ENCODE data around the gene HBP1.
"Not testable (repeated sequence)": the region's sequence is repeated elsewhere in the genome, so short reads cannot be mapped to it uniquely, and the experiment has no call there.

Gene HBP1

DNA sequence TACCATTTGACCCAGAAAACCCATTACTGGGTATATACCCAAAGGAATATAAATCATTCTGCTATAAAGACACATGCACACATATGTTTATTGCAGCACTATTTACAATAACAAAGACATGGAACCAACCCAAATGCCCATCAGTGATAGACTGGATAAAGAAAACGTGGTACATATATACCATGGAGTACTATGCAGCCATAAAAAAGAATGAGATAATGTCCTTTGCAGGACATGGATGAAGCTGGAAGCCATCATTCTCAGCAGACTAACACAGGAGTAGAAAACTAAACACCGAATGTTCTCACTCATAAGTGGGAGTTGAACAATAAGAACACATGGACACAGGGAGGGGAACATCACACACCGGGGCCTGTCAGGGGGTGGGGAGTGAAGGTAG lies 13.1 kb upstream of the HBP1 start:
- not testable (repeated sequence) for DNase-seq

DNA sequence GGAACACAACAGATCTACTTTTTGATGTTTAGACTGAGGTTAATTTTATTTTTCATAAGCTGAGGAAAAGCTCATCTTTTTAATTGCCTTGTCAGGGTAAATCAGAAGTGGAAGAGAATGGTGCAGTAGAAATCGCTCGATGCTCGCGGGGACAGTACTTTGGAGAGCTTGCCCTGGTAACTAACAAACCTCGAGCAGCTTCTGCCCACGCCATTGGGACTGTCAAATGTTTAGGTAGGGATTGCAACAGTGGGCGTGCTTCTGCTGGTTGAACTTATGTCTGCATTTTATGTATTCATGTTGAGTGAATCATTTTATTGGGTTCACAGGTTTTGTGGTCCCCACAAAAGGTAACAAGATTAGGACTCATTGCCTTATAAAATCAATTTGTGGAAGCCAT lies 11.7 kb upstream of the HBP1 start:
- DNase-seq = no peak

DNA sequence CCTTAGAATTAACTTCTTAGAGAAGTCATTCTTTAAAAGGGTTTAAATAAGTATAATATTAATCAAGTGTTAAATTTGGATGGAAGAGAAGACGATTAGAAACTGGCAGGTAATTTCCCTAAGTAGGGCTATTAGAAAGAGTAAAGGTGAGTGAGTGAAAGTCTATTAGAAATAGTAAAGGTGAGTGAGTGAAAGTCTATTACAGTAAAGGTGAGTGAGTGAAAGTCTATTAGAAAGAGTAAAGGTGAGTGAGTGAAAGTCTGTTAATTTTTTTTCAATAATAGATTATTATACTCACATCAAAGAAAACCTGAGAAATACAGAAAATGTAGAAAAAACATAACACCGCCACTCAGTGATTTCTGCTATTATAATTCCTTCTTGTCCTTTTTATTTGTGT lies 10.8 kb upstream of the HBP1 start:
- no peak for DNase-seq

DNA sequence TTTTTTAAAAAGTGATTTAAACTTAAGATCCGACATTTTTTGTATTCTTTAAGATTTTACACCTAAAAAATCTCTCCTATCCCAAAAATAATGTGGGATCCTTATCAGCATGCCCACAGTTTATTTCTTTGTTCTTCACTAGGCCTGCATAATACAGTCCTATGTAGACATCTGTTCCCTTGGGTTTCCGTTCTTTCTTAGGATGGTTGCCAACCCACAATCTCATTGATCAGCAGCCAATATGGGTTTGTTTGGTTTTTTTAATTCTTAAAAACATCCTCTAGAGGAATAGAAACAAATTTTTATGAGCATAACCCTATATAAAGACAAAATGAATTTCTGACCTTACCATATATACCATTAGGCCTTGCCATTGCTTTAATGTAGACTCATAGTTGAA lies 8.4 kb upstream of the HBP1 start:
- DNase-seq = no peak

DNA sequence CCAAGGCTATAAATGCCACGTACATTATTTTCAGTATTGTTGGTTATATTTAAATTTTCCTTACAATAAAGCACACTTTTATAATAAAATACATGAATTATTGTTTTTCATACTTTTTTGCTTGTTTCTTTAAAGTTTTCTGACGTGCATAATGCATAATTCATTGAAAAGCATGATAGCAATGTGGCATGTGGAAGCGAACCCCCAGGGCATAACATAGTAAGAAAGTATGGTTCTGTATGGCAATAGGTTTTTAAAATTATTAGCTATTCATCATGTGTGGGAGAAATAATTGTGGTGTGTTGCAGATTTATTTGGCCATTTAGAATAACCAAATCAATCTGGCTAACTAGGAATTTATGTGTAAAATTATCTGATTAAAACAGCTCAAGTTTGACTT lies 7.4 kb upstream of the HBP1 start:
- DNase-seq = no peak

DNA sequence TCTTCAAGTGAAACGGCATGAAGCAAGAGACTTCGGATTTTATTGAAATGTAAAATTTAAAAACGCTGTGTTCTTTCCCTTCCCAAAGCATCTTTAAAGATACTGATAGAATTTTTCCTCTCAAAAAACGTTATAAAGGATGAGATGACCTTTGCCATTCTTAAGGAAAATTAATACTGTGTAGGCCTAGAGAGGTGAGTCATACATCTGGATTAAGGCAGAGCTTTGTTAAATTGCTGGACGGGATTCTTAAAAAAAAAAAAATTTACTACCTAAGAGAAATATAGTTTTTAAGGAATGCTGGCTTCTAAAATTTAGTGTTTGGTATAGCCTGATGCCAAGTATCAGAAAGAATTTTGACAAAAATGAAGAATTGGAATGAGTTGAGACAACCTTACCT lies 6.3 kb upstream of the HBP1 start:
- no peak for DNase-seq

DNA sequence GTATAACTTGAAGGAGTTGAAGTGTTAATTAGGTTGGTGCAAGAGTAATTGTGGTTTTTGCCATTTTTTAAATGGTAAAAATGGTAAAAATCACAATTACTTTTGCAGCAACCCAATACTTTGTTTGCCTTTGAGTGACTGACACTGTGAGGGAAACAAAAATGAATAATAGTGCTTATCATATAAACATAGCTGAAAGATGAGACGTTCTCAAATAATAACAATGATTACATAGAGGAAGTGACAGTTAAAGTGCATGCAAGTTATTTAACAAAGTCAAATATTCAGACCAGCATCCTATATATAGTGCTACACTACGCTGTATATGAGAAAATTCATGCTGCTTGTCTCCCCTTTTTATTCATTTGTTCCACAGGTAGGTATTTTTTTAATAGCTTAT lies 4.7 kb upstream of the HBP1 start:
- DNase-seq = no peak

DNA sequence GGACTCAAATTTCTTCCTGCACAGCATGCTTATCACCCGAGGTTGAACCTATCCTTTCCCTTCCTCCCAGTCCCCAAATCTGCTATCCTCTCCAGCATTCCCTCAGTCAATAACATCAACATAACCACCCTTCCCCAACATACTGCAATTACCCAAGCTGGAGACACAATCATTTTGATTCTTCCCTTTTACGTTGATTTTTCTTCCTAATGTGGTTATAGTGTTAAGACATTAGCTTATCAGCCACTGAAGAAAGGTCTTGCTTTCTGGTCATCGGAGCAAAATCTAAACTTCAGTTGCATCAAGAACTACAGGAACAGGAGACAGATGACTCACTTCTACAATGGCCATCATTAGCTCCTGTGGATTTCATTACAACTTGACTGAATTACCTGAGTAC lies 3.5 kb upstream of the HBP1 start:
- no peak for DNase-seq

DNA sequence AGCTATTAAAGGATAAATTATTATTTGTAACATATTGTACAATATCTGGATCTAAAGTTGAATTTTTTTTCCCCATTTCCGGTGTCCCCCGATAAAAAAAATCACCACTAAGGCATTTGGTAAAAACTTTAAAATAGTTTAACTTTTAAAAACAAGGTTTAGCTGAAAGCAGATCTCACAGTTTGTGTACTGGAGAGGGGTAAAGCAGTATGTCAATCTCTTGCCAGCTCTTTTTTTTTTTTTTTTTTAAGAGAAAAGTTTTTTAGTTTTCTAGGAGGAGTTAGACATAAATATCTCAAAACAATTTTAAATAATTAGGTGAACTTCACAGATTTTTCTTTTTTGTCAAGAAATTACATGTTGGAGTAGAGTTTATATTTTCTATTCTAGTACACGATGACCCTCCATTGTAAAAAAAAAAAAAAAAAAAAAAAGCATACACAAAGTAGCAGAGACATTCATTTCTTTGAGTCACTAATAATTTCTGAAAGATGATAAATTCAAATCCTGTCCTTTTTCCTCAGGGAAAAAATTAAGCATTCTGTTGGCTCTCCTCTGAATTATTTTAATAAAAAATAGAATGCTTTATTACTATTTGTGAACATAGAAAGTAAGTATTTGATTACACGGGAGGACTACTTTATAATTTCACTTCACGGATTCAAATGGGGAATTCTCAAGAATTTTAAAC lies 1.9 kb upstream of the HBP1 start:
- DNase-seq = no peak

DNA sequence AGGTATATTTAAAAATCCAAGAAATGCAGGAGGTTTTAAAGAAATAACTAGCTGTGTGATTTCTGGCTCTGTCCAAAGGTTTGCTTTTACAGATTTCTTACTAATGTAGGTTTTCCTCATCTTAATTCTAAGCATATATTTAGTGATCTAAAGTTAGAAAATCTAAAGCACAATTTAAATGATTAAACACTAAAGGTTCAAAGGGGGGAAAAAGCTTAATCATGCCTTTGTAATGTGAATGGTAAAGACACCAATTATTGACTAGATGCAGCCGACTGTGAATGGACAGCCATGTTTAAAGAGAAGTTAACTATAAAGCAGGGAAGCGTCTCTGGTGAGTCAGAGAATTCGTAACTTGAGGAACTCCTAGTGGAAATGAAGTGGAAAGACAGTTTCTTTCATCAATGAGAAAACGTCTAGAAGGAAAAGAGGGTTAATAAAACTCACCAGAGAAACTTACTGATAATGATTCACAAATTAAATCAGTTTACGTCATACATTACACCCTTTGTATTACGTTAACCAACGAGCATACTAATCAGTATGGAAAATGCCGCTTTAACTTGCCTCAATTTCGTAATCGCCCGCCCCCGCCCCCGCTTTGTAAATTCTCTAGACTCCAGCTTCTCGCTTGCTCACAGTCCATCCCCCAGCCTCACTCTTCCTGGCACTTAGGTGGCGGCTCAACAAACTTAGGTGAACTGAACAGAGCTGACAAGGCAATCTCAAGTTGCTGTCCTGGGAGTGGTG lies 1.1 kb upstream of the HBP1 start:
- DNase-seq = peak; percentile 34

DNA sequence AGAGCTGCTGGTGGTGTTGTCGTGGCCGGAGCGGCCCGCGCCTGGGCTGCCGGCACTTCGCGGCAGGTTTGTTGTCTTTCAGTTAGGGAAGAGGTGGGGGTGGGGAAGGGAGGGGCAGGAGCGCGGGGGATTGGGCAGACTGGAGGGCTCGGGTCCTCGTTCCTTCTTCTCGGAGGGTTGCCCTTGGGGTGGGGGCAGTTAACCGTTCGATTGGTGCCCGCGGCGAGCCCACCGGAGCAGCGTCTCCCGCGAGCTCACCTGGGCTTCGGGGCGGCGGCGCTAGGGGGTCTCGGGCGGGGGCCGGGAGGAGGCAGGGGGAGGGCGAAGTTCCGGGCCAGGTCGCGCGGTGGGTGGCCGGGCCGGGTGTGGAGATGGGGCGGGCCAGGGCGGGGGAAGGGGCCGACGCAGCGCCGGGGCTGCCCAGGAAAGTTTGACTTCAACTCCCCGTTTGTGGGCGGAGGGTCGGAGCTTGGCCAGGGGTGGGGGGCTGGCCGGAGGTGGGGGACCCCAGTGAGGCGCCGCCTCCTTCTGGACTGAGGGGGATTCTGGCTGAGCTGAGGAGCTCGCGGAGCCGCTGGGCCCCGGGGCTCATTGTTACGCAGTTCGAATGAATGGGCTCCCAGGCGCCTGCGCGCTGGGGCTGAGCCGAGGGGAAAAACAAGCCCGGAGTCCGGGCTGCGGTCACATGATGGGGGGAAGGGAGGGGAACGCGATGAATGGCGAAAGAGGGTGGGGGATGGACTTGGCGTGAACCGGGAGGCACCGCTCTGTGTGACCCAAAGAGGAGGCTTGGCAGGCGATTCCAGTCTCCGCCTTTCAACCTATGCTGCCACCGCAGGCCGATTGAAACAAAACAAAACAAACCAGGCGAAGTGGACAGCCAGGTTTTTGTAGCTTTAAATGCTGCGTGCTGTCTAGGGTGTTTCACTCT lies 582 bp downstream of the HBP1 start:
- peak; percentile 90 to 94 for DNase-seq

DNA sequence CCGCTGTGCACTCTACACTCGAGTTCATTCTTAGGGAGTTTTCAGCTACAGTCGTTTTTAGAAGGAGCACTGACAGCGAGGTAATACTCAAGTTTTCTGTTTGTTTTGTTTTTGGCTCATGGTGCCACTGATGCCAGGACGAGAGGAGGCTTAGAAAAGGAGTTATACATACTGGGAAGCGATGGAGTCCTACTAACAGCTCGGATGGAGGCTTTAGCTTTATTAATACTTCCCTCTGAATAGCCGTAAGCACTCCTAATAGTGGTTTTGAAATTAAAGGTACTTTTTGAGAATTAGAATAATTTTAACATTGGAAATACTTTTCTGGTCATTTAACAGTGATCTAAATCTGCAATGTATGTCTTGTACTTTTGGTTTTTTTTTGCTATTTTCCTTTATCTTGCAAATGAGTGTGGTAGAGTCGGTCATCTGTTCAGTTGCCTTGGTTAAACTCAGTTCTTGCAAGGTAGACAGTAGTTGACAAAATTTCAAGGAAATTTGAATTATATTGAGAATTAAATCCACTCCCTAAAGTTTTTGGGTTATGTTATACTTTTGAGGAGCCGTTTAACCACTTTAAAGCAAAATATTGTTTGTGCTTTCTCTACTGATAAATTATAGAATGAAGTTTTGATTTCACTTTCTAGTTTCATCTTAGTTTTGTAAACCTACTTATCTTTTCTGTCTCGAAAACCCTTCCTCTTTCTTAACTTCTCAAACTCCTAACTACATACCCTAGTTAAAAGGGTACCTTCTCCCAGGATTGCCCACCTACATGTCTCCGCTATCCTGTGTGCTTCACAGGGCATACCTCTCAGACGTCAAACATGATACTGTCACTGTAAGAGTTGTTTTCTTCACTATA lies 1.5 kb downstream of the HBP1 start:
- no peak for DNase-seq

DNA sequence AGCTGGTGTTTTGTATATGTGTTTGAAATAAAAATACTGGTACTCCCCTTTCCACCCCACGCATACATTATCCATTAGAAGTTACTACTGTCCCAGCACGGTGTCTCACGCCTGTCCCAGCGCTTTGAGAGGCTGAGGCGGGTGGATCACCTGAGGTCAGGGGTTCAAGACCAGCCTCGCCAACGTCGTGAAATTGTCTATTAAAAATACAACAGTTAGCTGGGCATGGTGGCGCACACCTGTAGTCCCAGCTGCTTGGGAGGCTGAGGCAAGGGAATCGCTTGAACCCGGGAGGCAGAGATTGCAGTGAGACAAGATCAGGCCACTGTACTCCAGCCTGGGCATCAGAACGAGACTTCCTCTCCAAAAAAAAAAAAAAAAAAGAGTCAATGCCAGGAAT lies 2.7 kb downstream of the HBP1 start:
- no peak for DNase-seq

DNA sequence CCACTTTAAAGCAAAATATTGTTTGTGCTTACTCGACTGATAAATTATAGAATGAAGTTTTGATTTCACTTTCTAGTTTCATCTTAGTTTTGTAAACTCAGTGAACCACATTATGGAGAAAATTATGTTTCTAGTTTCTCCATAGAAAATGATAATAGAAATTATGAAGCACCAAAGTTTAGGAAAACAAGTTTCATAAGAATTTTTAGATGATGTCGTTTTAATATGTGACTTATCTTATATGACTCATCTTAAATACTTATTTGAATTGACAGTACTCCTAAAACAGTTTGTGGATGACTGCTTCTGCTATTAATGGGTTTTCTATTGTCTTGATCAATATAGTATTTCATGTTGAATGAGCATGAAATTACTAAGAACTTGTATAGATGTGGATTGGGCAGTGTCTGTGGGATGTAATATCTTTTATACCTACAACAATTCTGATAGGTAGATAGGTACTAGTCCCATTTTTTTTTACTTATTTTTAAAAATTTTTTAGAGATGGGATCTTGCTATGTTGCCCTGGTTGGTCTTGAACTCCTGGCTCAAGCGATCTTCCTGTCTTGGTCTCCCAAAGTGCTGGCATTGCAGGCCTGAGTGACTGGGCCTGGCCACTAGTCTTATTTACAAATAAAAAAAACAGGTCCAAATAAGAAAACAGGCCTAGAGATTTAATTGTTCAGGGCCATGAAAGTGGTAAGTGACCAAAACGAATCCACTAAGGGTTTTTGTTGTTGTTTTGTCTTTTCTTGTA lies 3.7 kb downstream of the HBP1 start:
- DNase-seq = no peak

DNA sequence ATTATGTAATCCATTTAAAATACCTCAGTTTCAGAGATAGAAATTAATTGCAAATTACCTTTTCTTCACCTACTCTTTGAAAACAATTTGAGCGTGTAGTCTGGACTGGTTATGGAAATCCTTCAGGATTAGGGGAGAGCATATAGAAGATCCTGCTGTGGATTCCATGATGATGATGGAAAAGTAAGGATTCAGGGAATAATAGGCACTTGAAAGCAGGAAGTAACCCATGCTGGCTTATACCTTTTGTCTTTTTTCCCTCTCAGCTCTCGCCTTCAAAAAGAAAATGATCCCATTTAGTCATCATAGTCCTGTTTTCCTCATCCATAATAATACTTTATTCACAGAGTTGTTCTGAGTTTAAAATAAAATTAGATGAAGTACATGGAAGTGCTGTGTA lies 4.4 kb downstream of the HBP1 start:
- DNase-seq = no peak

DNA sequence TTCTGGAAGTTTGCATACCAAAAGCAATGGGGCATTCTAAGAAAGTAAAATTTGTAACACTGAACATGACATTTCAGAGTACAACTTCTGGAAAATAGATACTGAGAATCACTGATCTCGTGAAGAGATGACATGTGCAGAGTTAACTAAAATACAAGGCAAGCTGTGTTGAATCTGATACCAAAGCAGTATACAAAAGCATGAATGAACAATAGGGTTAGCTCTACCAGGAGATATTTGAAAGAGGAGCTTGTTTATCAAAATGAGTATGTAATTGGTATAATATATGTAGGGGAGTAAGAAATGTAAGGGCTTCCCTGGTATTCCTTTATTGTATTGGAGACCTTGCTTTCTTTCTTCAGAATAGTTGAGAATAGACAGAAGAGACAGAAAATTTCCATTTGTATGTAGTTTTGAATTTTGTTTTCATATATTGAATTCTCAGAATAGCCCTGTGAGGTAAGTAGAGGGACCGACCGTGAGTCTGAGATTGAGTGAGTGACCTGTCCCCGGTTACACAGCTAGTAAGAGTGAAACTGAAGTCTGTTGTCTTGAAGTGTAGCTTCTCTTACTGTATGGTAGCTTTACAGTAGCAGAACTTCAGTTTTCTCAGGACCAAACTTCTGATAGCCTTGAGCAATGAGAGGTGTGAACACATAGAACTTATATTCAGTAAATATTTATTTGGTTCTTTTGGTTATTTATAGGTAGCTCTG lies 5.0 kb downstream of the HBP1 start:
- no peak for DNase-seq

DNA sequence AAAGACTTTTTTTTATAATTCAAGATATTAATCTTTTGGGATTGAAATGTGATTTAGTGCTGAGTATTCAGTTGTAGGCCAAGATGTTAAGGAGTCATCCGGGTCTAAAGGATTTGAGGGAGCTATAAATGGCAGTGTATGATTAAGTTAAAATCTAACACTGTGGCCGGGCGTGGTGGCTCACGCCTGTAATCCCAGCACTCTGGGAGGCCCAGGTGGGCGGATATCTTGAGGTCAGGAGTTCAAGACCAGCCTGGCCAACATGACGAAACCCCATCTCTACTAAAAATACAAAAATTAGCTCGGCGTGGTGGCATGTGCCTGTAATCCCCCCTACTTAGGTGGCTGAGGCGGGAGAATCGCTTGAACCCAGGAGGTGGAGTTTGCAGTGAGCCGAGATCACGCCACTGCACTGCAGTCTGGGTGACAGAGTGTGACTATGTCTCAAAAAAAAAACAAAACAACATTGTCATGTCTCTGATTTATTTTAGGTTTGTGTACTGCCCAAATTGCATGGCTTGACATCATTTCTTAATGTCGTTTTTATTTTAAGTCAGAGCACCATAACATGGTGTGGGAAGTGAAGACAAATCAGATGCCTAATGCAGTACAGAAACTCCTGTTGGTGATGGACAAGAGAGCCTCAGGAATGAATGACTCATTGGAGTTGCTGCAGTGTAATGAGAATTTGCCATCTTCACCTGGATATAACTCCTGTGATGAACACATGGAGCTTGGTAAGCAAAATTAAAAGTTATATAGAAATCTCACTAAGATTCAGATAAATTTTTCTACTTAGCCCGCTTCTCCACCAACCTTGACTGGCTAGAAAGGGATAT lies 10.7 kb downstream of the HBP1 start:
- DNase-seq = no peak

DNA sequence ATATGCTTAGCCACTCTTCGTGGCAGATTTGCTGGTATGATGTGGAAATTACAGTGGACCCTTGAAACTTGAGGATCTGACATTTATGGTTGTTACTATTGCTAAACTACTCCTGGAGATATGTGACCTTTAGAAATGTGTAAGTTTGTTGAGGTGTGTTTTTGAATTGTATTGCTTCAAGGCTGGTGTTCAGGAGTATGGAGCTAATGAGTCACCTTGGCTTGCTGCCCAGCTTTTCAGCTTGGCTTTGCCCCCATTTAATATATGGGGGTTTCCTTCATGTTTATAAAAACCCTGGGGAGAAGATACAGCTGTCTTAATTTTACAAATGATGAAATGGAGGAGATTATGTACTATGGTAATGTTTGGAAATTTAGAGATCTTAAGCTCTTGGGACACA lies 11.6 kb downstream of the HBP1 start:
- DNase-seq = peak in 1 of 2 experiments; percentile 7

DNA sequence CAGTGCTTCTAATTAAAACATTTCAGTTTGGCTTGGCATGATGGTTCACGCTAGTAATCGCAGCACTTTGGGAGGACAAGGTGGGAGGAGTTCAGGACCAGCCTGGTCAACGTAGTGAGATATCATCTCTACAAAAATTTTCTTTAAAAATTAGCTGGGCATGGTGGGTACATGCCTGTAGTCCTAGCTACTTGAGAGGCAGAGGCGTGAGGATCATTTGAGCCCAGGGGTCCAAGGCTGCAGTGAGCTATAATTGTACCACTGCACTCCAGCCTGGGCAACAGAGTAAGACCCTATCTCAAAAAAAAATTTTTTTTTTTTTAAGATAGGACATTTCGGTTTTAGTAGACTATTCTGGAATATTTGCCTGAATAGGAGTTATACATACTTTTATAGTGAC lies 12.4 kb downstream of the HBP1 start:
- no peak for DNase-seq

DNA sequence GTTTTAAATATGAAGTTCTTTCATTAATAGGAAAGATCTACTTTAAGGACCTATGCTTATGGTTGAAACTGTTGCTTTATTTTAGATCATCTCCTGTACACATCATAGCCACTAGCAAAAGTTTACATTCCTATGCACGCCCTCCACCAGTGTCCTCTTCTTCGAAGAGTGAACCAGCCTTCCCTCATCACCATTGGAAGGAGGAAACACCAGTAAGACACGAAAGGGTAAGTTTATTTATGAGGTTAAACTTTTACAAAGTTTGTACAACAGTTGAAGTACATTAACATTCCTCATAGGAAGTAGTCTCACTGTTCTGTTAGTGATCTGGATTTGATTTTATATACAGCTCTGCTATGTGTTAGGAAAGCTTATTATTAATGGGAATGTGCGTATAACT lies 16.9 kb downstream of the HBP1 start:
- no peak for DNase-seq
